Endometrial microvascular endothelial cells (primary cell): ENCODE results near the gene WBP4. TPM values are rescaled to one million over a fixed set of nuclear protein-coding genes. Genes with fewer than 3 reads are reported as not detected.
"Not testable (repeated sequence)": the region's sequence is repeated elsewhere in the genome, so short reads cannot be mapped to it uniquely, and the experiment has no call there.

Source experiments
- in situ Hi-C: cut with HindIII; loops from 2 replicates; pipeline ENCODE4 v1.10.0; 2017; ENCODE audit warnings: low sequenced_read_pairs, low pct_unique_long_range_greater_than_20kb; ENCODE audit errors: inconsistent ontology term
- total RNA-seq: library from RNA; depleted of rRNA; stranded (reverse); fragments of >200 nt; gene quantifications from one replicate; pipeline ENCODE4 v1.2.3, GENCODE V29; 2015; ENCODE audit errors: inconsistent ontology term

The WBP4 gene
- total RNA-seq, 1 donor from 2014 or later = 7.2 TPM

GRCh38 chr13:41065078-41065477, 3.8 kb downstream of the WBP4 start:
- in situ Hi-C loops = no loop called here

GRCh38 chr13:41074523-41074922, 13.2 kb downstream of the WBP4 start:
- in situ Hi-C loops = no loop called here

- in situ Hi-C loops = no loop called here
These were observed 13.7 kb downstream of the WBP4 start for GRCh38 chr13:41075034-41075433.

- in situ Hi-C loops = no loop called here
These were observed 14.2 kb downstream of the WBP4 start for GRCh38 chr13:41075485-41075884.

- in situ Hi-C loops = no loop called here
These were observed 16.2 kb downstream of the WBP4 start for GRCh38 chr13:41077475-41077874.

GRCh38 chr13:41079725-41080124, 18.4 kb downstream of the WBP4 start:
- in situ Hi-C loops = no loop called here

- in situ Hi-C loops = no loop called here
These were observed 24.8 kb downstream of the WBP4 start for GRCh38 chr13:41085961-41086585.

GRCh38 chr13:41095681-41096080, 34.4 kb downstream of the WBP4 start:
- in situ Hi-C loops = not testable (repeated sequence)

GRCh38 chr13:41098761-41099160, 37.5 kb downstream of the WBP4 start:
- in situ Hi-C loops = no loop called here

- in situ Hi-C loops = no loop called here
These were observed 38.7 kb downstream of the WBP4 start for GRCh38 chr13:41099986-41100385.

- in situ Hi-C loops = no loop called here
These were observed 45.8 kb downstream of the WBP4 start for GRCh38 chr13:41107104-41107571.

- in situ Hi-C loops = no loop called here
These were observed 46.3 kb downstream of the WBP4 start for GRCh38 chr13:41107584-41108014.

- in situ Hi-C loops = no loop called here
These were observed 50.1 kb downstream of the WBP4 start for GRCh38 chr13:41111454-41111853.

- in situ Hi-C loops = no loop called here
These were observed 56.6 kb downstream of the WBP4 start for GRCh38 chr13:41117869-41118268.

GRCh38 chr13:41122838-41123237, 61.5 kb downstream of the WBP4 start:
- in situ Hi-C loops = no loop called here

GRCh38 chr13:41127701-41128100, 66.4 kb downstream of the WBP4 start:
- in situ Hi-C loops = no loop called here

GRCh38 chr13:41130356-41130755, 69.0 kb downstream of the WBP4 start:
- in situ Hi-C loops = no loop called here

GRCh38 chr13:41131189-41131588, 69.9 kb downstream of the WBP4 start:
- in situ Hi-C loops = not testable (repeated sequence)

GRCh38 chr13:41131660-41132511, 70.6 kb downstream of the WBP4 start:
- in situ Hi-C loops = not testable (repeated sequence)

- in situ Hi-C loops = no loop called here
These were observed 71.3 kb downstream of the WBP4 start, which contains the start of gene KBTBD6 for GRCh38 chr13:41132512-41133152. Gene KBTBD6, minus strand, starts transcription at chr13:41132802. Its CDS starts 291 bp downstream, at chr13:41132511.
